Renal cortex interstitium (tissue), 15 donors: ENCODE measurements around the gene ARHGAP21. TPM values are rescaled to one million over a fixed set of nuclear protein-coding genes. Genes with fewer than 3 reads are reported as not detected.
"Not testable (repeated sequence)": the region's sequence is repeated elsewhere in the genome, so short reads cannot be mapped to it uniquely, and the experiment has no call there.

ENCODE experiments used
- DNase-seq, 11 donors: peaks; one replicate each; pipeline ENCODE4 v3.0.0-alpha.2; 2013; ENCODE audit warnings: low read depth in 9 of 11, low spot score in 4 of 11; ENCODE audit errors: extremely low read depth in 1 of 11
- long read RNA-seq, 16 experiments: transcript quantifications; one replicate each; lab custom pipeline, GENCODE V29; 2026
- polyA plus RNA-seq, 3 donors: library from polyadenylated mRNA; unstranded; fragments of 120-200 nt; gene quantifications; one replicate each; pipeline ENCODE4 v1.2.1, GENCODE V29; 2013; ENCODE audit not compliant: insufficient read length in 3 of 3

The ARHGAP21 gene
- 10 to 100 TPM; 81.1 to 91.0 (median 82.9) TPM for polyA plus RNA-seq
- long read RNA-seq, donor 1, partial matches to known transcripts = 0 of 3 reads
- long read RNA-seq, donor 1, other reads (novel, unspliced or antisense) = 0 of 3 reads
- long read RNA-seq, donor 2, partial matches to known transcripts = 0 of 4 reads
- long read RNA-seq, donor 2, other reads (novel, unspliced or antisense) = 0 of 4 reads
- long read RNA-seq, donor 3 = 0 reads
- long read RNA-seq, donor 4, partial matches to known transcripts = 0 of 3 reads
- long read RNA-seq, donor 4, other reads (novel, unspliced or antisense) = 0 of 3 reads
- long read RNA-seq, donor 5 = 0 reads
- long read RNA-seq, donor 6, partial matches to known transcripts = 0 of 2 reads
- long read RNA-seq, donor 6, other reads (novel, unspliced or antisense) = 0 of 2 reads
- long read RNA-seq, donor 7 = 0 reads
- long read RNA-seq, donor 8, partial matches to known transcripts = 5 of 8 reads
- long read RNA-seq, donor 8, other reads (novel, unspliced or antisense) = 0 of 8 reads
- long read RNA-seq, donor 9, partial matches to known transcripts = 0 of 1 reads
- long read RNA-seq, donor 9, other reads (novel, unspliced or antisense) = 0 of 1 reads
- long read RNA-seq, donor 10 = 0 reads
- long read RNA-seq, donor 11 = 0 reads
- long read RNA-seq, donor 12 = 0 reads
- long read RNA-seq, donor 13 = 0 reads
- long read RNA-seq, donor 14, partial matches to known transcripts = 0 of 1 reads
- long read RNA-seq, donor 14, other reads (novel, unspliced or antisense) = 0 of 1 reads
- long read RNA-seq, donor 15 = 0 reads
- long read RNA-seq, donor 16, full-length matches to known transcripts = 11 of 23 reads
- long read RNA-seq, donor 16, partial matches to known transcripts = 12 of 23 reads
- long read RNA-seq, donor 16, other reads (novel, unspliced or antisense) = 0 of 23 reads

DNA sequence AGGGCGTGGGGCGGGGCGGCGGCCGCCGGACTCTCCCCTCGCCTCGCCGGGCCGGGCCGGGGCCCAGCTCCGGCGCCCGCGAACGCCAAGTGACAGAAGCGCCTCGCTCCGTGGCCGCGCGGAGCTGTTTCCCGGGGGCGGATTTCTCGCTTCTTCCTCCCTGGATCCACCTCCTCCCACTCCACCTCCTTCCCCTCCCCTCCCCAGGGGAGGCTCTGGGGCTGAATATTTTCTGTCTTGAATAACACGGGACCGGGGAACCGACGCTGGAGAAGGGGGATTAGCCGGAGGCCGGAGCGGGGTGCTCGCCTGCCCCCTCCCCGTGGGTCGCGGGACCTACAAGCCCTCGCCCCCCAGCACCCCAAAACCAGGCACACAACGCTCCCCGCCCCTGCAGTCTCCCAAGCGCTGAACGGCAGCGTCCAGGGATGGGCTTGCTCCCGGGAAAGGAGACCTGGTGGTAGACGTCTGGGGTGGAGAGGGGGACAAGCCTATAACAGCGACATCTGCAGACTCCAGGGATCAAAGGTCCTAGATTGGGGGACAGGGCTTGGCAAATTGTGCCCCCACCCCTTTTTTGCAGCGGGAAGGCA is at the start of gene ARHGAP21:
Gene ARHGAP21, minus strand, starts transcription at position 100 of the 593 bp plus-strand sequence. CDS start 1,988 bp downstream, outside the sequence.
- DNase-seq = peak in 6 of 11 donors; percentile 31 to 75 (median 62)

DNA sequence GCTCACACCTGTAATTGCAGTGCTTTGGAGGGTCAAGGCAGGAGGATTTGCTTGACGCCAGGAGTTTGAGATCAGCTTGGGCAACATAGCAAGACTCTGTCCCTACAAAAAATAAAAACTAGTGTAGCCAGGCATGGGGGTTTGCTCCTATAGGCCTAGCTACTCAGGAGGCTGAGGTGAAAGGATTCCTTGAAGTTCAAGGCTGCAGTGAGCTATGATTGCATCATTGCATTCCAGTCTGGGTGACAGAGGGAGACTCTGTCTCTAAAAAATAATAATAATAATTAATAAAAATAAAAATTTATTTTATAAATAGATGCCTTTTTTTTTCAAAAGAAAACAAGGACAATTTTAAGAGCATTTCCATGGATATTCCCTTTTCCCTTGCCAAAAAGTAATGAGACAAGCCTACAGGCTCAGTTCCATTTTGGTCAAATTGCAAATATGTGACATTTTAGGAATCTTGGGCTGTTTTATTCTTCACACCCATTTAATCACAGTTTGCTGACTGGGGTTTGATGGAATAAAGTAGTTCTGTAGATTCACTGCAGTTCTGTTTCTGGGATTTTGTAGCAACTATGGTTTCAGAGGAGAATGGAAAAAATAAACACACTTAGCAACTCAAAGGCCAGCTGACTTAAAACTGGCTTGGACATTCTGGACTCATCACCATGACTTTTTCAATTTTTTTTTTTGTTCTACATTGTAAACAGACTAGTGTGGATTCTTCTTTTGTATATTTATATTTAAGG is 48.4 kb upstream of the ARHGAP21 start:
- DNase-seq = no peak

DNA sequence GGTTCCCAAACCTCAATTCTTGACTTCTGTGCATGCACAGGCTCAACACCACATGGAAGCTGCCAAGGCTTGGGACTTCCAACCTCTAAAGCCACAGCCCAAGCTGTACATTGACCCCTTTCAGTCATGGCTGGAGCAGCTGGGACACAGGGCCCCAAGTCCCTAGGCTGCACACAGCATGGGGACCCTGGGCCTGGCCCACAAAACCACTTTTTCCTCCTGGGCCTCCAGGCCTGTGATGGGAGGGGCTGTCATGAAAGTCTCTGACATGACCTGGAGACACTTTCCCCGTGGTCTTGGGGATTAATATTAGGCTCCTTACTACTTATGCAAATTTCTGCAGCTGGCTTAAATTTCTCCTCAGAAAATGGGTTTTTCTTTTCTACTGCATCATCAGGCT is 41.3 kb upstream of the ARHGAP21 start:
- DNase-seq = not testable (repeated sequence)

DNA sequence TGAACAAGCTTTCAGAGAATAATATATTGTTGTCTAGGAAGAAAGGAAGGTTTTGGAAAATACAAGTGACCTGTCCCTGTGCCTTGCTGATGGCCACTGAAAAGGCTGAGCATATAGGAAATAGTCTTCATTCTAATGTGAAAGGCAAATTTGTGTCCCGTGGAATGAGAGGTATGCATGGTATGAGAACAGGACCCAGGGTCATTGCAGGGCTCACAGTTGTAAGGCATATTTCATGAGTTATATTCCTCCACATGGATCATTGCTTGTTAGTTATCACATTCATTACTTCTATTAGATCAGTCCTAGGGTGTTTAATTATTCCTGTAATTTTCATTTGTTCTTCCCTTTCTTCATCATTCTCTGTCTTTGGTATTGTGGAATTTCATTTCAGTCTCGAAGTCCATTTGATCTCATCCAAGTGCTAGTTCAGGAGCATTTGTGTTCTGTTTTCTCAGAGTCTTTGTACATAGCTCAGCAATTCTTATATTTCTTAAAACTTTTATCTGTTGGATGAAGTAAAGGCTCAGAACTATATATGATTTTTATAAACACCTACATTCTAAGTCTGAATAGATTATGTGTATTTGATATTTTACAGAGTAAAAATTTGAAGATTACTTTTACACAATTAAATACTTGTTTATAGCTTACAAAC is 39.4 kb upstream of the ARHGAP21 start:
- peak in 6 of 11 donors; percentile 8 to 36 (median 21) for DNase-seq

DNA sequence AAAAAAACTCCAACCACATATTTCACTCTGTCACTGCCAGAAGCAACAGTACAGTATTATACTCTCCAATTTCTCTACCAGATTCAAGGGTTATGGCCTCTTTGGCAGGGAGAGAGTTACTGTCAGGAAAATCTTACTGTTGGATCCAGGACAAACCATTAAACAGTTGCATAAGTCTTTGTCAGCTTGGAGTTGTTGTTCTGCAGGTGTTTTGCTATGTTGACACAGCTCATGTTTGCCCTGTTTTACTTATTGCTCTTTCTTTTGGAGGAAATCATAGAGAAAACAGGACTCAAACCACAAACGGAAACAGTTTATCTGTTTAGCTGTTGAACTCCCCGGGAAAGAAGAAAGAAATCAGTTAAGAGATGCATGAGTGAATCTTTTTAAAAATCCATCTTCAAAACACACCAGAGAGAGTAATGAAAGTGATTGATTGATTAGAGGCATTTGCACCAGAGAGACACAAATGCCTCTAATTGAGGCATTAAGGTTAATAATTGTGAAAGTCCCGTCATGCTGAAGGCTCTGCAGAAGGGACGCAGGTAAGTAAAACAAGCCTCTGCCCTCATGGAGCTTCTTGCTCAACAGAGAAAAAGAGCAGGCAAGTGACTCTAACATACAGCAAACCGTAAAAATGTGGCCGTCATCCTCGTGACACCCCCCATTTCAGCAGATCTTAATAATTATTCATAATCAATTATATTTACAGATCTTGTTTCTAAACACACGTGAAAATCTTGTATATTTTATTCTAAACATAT is 38.7 kb upstream of the ARHGAP21 start:
- DNase-seq = peak in 2 of 11 donors; percentile 5 to 18

DNA sequence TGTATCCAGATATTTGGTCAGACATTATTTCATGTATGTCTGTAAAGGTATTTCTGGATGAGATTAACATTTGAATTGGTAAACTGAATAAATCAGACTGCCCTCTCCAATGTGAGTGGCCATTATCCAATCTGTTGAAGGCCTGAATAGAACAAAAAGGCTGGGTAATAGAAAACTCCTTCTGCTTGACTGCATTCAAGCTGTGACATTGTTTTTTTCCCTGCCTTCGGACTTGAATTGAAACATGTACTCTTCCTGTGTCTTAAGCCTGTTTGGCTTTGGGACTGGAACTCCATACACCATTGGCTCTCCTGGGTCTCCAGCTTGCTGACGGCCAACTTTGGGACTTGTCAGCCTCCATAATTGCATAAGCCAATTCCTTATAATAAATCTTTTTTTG is 36.0 kb upstream of the ARHGAP21 start:
- DNase-seq = no peak

DNA sequence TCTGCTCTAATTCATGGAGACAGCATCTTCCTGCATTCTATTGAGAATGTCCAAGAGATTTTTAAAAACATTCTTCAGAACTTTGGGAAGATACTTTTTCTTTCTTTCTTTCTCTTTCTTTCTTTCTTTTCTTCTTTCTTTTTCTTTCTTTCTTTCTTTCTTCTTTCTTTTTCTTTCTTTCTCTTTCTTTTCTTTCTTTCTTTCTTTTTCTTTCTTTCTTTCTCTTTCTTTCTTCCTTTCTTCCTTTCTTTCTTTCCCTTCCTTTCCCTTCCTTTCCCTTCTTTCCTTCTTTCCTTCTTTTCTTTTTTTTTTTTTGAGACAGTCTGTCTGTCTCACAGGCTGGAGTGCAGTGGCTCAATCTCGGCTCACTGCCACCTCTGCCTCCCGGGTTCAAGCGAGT is 34.6 kb upstream of the ARHGAP21 start:
- DNase-seq = not testable (repeated sequence)

DNA sequence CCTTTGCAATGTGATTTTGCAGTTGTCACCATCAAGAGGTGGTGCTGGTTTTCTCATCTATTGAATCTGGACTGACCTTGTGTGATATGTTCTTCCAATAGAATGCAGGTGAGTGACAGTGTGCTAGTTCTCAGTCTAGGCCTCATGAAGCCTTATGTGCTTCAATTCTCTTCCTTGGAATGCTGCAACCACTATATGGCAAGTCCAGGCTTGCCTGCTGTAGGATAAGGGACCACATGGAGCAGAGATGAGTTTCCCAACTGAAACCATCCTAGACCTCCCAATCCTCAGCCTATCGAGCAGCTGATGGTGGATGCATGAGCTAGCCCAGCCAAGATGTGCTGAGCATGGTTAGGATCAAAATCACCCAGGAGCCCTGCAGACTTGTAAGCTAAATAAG is 32.6 kb upstream of the ARHGAP21 start:
- DNase-seq = no peak

DNA sequence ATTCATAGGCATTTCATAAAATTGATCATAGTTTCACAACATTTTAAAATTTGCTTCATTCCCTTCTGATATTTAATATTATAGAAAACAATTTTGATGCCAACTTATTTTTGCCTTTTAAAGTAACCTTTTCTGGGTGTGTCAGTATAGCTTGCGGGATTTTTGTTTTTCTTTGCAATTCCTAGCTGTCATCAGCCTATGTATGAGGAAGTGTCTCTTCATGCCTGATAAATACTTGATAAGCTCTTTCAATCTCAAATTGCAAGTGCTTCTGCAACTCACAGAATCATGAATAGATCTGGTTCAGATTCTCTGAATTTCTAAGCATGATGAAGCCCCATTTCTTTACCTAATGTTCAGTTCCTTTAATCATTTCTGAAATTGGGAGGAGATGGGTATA is 28.0 kb upstream of the ARHGAP21 start:
- no peak for DNase-seq

DNA sequence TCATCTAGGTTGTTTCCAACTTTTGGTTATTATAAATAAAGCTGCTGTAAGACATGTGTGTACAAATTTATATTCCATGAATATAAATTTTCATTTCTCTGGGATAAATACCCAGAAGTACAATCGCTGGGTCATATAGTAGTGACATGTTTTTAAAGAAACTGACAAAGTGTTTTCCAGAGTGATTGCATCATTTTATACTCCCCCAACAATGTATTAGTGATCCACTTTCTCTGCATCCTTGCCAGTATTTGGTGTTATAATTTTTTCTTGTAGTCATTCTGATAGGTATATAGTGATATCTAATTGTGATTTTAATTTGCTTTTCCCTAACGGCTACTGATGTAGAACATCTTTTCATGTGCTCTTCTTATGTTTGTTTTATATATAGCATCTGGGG is 27.0 kb upstream of the ARHGAP21 start:
- DNase-seq = no peak

DNA sequence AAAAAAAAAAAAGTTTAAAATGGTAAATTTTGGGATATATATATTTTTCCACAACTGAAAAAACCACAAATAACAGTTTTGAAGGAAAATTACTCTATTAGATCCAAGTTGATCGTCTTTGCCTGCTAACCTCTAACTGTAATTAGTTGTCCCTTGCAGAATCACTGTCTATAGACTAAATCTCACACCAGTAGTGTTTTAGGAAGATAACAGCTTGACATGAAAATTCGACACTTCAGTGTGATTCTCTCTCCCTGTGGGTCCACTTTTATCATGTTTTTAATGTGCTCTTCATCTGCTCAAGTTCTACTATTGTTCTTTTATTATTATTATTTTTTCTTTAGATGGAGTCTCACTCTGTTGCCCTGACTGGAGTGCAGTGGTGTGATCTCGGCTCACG is 24.5 kb upstream of the ARHGAP21 start:
- no peak for DNase-seq

DNA sequence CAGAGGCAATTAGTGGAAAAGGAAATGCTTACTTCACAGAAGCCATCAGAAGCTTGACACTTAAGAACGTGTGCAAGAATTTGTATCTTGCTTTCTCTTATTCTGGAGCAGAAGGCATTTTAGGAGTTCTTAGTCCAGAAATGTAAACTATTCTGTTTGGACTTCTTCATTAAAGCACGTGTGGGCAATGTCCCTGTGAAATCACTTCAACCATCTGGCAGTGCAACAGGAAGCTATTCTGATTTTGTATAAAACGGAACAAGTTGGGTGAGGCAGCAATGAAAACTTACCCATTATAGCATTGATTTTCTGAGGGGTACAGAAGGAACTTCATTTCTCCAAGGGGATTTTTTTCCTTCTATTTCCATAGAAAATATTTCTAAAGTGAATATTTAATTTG is 21.3 kb upstream of the ARHGAP21 start:
- DNase-seq = no peak

DNA sequence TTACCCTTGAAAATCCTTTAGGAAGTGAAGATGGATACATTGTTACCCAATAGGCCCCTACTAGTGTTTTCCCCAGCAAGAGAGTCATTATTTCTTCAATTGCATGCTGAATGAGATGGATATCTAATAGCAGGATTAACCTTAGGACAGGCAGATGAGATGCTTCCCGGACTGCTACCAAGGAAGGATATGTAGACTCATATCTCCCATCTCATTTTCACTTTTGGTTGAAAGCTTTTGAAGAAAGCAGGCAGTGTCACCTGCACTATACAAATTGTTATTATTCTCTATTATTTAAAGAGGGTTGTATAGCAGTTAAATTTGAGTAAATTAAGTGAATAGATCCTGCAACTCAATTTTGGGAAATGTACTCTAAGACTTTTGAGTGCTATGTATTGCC is 17.0 kb upstream of the ARHGAP21 start:
- DNase-seq = no peak

DNA sequence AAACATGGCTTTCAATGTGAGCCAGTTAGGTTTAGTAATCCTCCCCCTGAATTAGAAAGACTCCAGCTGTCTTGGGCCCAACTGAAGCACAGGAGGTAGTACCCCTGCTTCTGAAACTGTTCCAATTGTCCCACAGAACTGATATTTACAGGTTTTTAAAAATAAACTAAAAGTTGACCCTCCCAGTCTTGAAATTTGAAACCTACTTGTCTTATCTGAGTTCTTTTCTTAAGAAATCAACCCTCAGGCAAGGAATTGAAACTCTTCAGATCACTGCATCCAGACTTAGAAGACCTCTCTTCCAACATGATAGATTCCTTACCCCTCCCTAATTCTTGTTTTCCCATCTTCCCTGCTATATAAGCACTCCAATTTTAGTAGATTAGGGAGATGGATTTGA is 13.3 kb upstream of the ARHGAP21 start:
- DNase-seq = no peak

DNA sequence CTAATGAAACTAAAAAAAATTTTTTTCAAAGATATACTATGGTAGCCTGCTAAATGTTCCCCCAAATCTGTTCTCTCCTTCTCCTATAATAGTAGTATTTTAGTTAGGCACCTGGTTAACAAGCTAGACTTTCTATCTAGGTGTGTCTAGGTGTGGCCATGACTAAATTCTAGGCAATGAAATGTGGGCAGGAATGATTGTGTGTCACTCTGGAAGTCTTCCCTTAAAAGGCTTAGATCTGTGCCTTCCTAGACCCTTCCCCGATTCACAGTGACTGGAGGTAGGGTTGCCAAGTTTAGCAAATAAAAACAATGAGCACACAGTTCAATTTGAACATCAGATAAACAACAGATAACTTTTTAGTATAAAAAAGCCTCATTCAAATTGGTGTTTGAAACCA is 8.3 kb upstream of the ARHGAP21 start:
- DNase-seq = no peak

DNA sequence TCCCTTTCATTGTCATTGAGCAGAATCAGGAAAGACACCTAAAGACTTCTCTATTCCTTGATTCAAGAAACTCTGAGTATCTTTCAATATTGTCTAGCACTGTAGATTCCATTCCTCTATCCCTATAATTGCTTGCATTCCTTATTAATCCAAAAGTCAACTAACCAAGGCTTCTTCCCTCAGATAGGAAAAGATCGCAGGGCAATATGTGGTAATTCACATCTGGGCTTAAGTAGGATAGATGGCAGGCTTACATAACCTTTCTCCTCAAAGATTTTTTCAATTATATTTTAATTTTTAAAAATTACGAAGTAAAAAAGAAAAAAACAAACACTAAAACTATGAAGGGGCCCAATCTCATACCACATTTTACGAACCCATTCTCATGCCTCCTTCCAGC is 7.1 kb upstream of the ARHGAP21 start:
- DNase-seq = no peak

DNA sequence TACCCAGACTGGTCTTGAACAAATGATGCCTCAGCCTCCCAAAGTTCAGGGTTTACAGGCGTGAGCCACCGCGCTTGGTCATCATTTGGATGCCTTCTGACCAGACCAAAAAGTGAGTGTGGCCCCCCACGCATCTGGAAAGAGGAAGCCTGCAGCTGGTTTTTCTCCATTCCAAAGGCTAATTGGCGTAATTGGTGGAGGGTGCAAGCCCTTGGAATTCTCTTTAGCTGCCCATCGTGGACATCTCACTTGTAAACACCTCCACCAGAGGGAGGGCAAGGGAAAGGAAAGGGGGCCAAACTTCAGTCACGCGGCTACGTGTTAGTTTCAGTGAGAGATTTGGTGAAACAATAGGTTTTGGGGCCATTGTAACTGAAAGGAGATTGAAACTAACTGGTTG is 4.1 kb upstream of the ARHGAP21 start:
- DNase-seq = no peak

DNA sequence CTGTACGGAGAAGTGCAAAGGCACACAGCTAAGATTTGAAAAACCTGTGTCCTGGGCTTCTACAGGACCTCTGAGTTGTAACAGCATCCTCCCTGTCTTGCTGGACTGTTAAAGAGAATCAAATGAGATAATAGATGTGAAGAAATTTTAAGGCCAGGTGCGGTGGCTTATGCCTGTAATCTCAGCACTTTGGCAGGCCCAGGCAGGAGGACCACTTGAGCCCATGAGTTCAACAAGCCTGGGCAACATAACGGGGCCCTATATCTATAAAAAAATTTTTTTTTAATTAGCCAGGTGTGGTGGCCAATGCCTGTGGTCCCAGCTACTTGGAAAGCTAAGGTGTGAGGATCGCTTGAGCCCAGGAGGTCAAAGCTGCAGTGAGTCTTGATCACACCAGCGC is 2.9 kb upstream of the ARHGAP21 start:
- no peak for DNase-seq
